Measurements from ENCODE around the gene TANC1. TPM values are rescaled to one million over a fixed set of nuclear protein-coding genes. Genes with fewer than 3 reads are reported as not detected.
"Not testable (repeated sequence)": the region's sequence is repeated elsewhere in the genome, so short reads cannot be mapped to it uniquely, and the experiment has no call there.

The TANC1 gene
- total and polyA plus RNA-seq, 2 of the 4 experiments (the other 2 are of a cell fraction): 10.2 to 12.9 TPM

DNA sequence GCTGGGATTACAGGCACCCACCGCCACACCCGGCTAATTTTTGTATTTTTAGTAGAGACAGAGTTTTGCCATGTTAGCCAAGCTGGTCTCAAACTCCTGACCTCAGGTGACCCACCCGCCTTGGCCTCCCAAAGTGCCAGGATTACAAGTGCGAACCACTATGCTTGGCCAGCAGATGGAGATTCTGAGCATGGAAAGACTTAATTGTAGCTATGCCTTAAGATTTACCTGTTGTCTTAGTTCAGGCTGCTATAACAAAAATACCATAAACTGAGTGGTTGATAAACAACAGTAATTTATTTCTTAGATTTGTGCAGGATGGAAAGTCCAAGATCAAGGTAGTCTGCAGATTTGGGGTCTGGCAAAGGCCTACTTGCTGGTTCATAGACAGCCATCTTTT is 172.4 kb downstream of the TANC1 start:
- H4K8ac ChIP-seq (ENCODE audit: low read depth in 2 of 2, low read length in 2 of 2): peak overlapping the region; percentile 13 to 32; a peak in 3 of 4 replicates
- ATAC-seq (ENCODE audit: low read depth); in situ Hi-C loops (cut with MboI; ENCODE audit: low sequenced_read_pairs); H3K4me3 ChIP-seq (ENCODE audit: insufficient read depth, low read depth, low read length); H3K36me3 ChIP-seq (ENCODE audit: control insufficient read depth, insufficient read depth, low read length); H3K27me3 ChIP-seq (ENCODE audit: control insufficient read depth, insufficient read depth, low read length); H3K9me3 ChIP-seq (ENCODE audit: control insufficient read depth, insufficient read depth, low read length); dilution Hi-C loops (cut with HindIII; ENCODE audit: low sequenced_read_pairs, unreplicated experiment); H2AFZ ChIP-seq (replicated peaks; ENCODE audit: low read length, poor library complexity); BruUV-seq (replicated peaks); H3K4me2 ChIP-seq (ENCODE audit: low read depth, low read length); DNase-seq; intact Hi-C loops (cut with micrococcal nuclease); H4K20me1 ChIP-seq (ENCODE audit: insufficient read depth, low read length); H2AK9ac ChIP-seq (replicated peaks; ENCODE audit: low read depth, low read length, poor library complexity); H3K9ac ChIP-seq (ENCODE audit: low read depth, low read length): not testable (repeated sequence)
- peak overlapping the region; percentile 70 for H3K27ac ChIP-seq (ENCODE audit: insufficient read depth, low read length)
- peak overlapping the region; percentile 94; the same call in 1 of the 2 replicates for H3K18ac ChIP-seq (ENCODE audit: low read depth, low read length)
- peak overlapping the region; percentile 77; the same call in 1 of the 2 replicates for H4K5ac ChIP-seq (ENCODE audit: low read depth, low read length)
- peak overlapping the region; percentile 30; the same call in 1 of the 2 replicates for H3K56ac ChIP-seq (ENCODE audit: extremely low read depth, insufficient read depth, low read length)
- H2BK20ac ChIP-seq (ENCODE audit: low read depth, low read length): peak overlapping the region; percentile 93
- H2AK5ac ChIP-seq (ENCODE audit: low read depth, low read length): peak overlapping the region; percentile 89
- H4K91ac ChIP-seq (ENCODE audit: insufficient read depth, low read depth, low read length): peak overlapping the region; percentile 85
- H3K23ac ChIP-seq (ENCODE audit: low read depth, low read length): peak overlapping the region; percentile 90
- POLR2A ChIA-PET (ENCODE audit: unreplicated experiment): interaction anchor here (0.6 kb wide), 1 partner anchor 42 kb away, joined by 3 read pairs; no protein-coding TSS in a partner anchor
- H2BK15ac ChIP-seq (ENCODE audit: low read depth, low read length): peak overlapping the region; percentile 60; the same call in 1 of the 3 replicates
- H3K4ac ChIP-seq (ENCODE audit: low read depth, low read length): peak overlapping the region; percentile 89
- WGBS, 2 experiments (ENCODE audit: extremely low coverage in 2 of 2, insufficient read length in 1 of 2): no CpG with 5 or more reads among the region's 4 CpGs
- peak overlapping the region; percentile 80 for H2BK5ac ChIP-seq (ENCODE audit: low read depth, low read length, poor library complexity, severe bottlenecking)
- peak overlapping the region; percentile 96 for H3K14ac ChIP-seq (replicated peaks; ENCODE audit: low read depth, low read length)
- H2BK120ac ChIP-seq (ENCODE audit: low read depth, low read length): peak overlapping the region; percentile 94
- peaks cover 26% of the 10 kb centered on the region for H3K9me1 ChIP-seq (ENCODE audit: insufficient read depth, low read length)
- peaks cover 29 to 48% of the 10 kb centered on the region in 2 experiments for H3K79me1 ChIP-seq (ENCODE audit: low read depth in 1 of 2, low read length in 2 of 2)
- CTCF ChIA-PET: interaction anchor here (0.6 to 1.0 kb wide), 4 partner anchors 10 to 761 kb away, joined by 3 read pairs; no protein-coding TSS in a partner anchor
- H3K4me1 ChIP-seq (ENCODE audit: control insufficient read depth, insufficient read depth, low read length): peaks cover 22% of the 10 kb centered on the region

All from IMR-90 (cell line).